OCI-LY7 (cell line): ENCODE measurements around the gene OR4A15. TPM values are rescaled to one million over a fixed set of nuclear protein-coding genes. Genes with fewer than 3 reads are reported as not detected.

Experiments used
- BruUV-seq: library from RNA; stranded (reverse); fragments of 400-500 nt; replicated peaks from 2 replicates; lab custom pipeline; 2021; lab: Mats Ljungman, UMichigan
- CTCF ChIA-PET: fragments of 300-600 bp; sonication (Branson Sonifier 250); formaldehyde crosslinking; loops from one replicate; lab custom pipeline; 2022; ENCODE audit warnings: antibody characterized with exemption; ENCODE audit not compliant: unreplicated experiment; lab: Charles Lee
- POLR2A ChIA-PET: fragments of 300-600 bp; sonication (Branson Sonifier 250); formaldehyde crosslinking; loops from one replicate; lab custom pipeline; 2022; ENCODE audit warnings: antibody characterized with exemption; lab: Charles Lee
- DNase-seq: peaks from one replicate; pipeline ENCODE4 v3.0.0-alpha.2; 2015; ENCODE audit warnings: low spot score
- H2AFZ ChIP-seq: fragments of 200-600 bp; sonication (generic), shearing (Covaris generic); 2 replicates; pipeline ENCODE4 v1.6.1; 2014; ENCODE audit warnings: mild to moderate bottlenecking, antibody characterized with exemption, low read length, moderate library complexity
- H3K27ac ChIP-seq: fragments of 200-600 bp; sonication (generic); 2 replicates; pipeline ENCODE4 v1.5.1; 2014; ENCODE audit warnings: mixed run types, low read depth, mild to moderate bottlenecking, moderate library complexity, low read length, inconsistent platforms; ENCODE audit not compliant: poor library complexity, severe bottlenecking
- H3K36me3 ChIP-seq: fragments of 200-600 bp; sonication (generic); 2 replicates; pipeline ENCODE4 v1.6.1; 2014; ENCODE audit warnings: mild to moderate bottlenecking, antibody characterized with exemption, low read length, moderate library complexity, mixed read lengths; ENCODE audit not compliant: insufficient read depth
- H3K4me1 ChIP-seq: fragments of 200-600 bp; sonication (generic); 2 replicates; pipeline ENCODE4 v1.5.1; 2014; ENCODE audit warnings: mild to moderate bottlenecking, low read length; ENCODE audit not compliant: insufficient read depth, poor library complexity, severe bottlenecking
- H3K4me2 ChIP-seq: fragments of 200-600 bp; sonication (generic); 2 replicates; pipeline ENCODE4 v1.6.1; 2014; ENCODE audit warnings: mild to moderate bottlenecking, low read length
- H3K4me3 ChIP-seq: fragments of 200-600 bp; sonication (generic); 2 replicates; pipeline ENCODE4 v1.5.1; 2014; ENCODE audit warnings: mild to moderate bottlenecking, low read depth, low read length; ENCODE audit not compliant: poor library complexity, severe bottlenecking
- H3K79me2 ChIP-seq: fragments of 200-600 bp; sonication (generic); 2 replicates; pipeline ENCODE4 v1.6.1; 2016; ENCODE audit warnings: low read depth, mild to moderate bottlenecking, low read length, moderate library complexity, mixed read lengths; ENCODE audit not compliant: insufficient read depth
- H3K9me2 ChIP-seq: fragments of 200-600 bp; sonication (generic); 2 replicates; pipeline ENCODE4 v1.6.1; 2016; ENCODE audit warnings: mild to moderate bottlenecking, low read length, mixed read lengths; ENCODE audit not compliant: insufficient read depth
- H3K9me3 ChIP-seq: fragments of 200-600 bp; sonication (generic); 2 replicates; pipeline ENCODE4 v1.6.1; 2014; ENCODE audit warnings: mild to moderate bottlenecking, mixed run types, low read length, mixed read lengths
- H4K20me1 ChIP-seq: fragments of 200-600 bp; sonication (generic); 2 replicates; pipeline ENCODE4 v1.6.1; 2014; ENCODE audit warnings: mild to moderate bottlenecking, antibody characterized with exemption, low read length, moderate library complexity, mixed read lengths; ENCODE audit not compliant: insufficient read depth
- CTCF ChIP-seq: fragments of 200-600 bp; sonication (generic); conservative IDR thresholded peaks from 2 replicates; pipeline ENCODE4 v1.5.1; 2014; ENCODE audit warnings: mild to moderate bottlenecking, antibody characterized with exemption, low read length, moderate library complexity, mixed read lengths
- EZH2phosphoT487 ChIP-seq: fragments of 200-600 bp; sonication (generic); IDR thresholded peaks from 2 replicates; pipeline ENCODE4 v1.6.1; 2018; ENCODE audit warnings: low read depth, borderline replicate concordance, mild to moderate bottlenecking, mixed run types, antibody characterized with exemption, low read length, moderate library complexity, mixed read lengths
- intact Hi-C: fragments of 100-400 bp; cut with micrococcal nuclease; formaldehyde crosslinking; loops from one replicate; pipeline ENCODE4 v1.10.0; 2022; ENCODE audit not compliant: unreplicated experiment
- small RNA-seq: library from RNA; depleted of rRNA; stranded (forward); fragments of <200 nt; gene quantifications from one replicate; pipeline ENCODE3, GENCODE V24; 2014
- total RNA-seq, 2 experiments: library from RNA; depleted of rRNA in 1 of 2; stranded (reverse); fragments of >200 nt in 1 of 2; shearing (Covaris generic) in 1 of 2; gene quantifications; 2 replicates each; pipeline ENCODE4 v1.2.3, GENCODE V29; 2014 to 2022

OR4A15 gene
- total RNA-seq, 2 experiments from 2014 or later, result not detected

- Histone ChIP-seq H2AFZ (no peak overlapping the region), H3K4me2 (no peak overlapping the region), H3K4me1 (no peaks in the 10 kb centered on the region), H3K9me2 (no peaks in the 10 kb centered on the region), H3K9me3 (0 out of 2 replicates have a peak, but pooled peaks cover 4% of the 10 kb centered on the region), H3K27ac (no peak overlapping the region), H3K36me3 (no peaks in the 10 kb centered on the region), H4K20me1 (no peaks in the 10 kb centered on the region), H3K4me3 (no peak overlapping the region), H3K79me2 (no peaks in the 10 kb centered on the region)
- DNase-seq, result no peak
- CTCF ChIA-PET, result no interaction called here
- POLR2A ChIA-PET, result no interaction called here
- intact Hi-C loops, result no loop called here
- TF ChIP-seq CTCF (no peak), EZH2phosphoT487 (no peak)
- no TSS peak for BruUV-seq
Observed at GRCh38 chr11:55401011-55401410, 33.2 kb downstream of the OR4A15 start.

Small RNA genes within 50 kb of the gene (small RNA-seq; reads per million reads assigned to genes)
- not detected for gene OR4X7P

Other genes starting within 250 kb of the OR4A15 start
- not detected in 2 replicates for gene TRIM48, start 105.8 kb upstream of the OR4A15 start, total RNA-seq (2014; rRNA removed; shearing (Covaris generic))
- gene TRIM48, start 105.8 kb upstream of the OR4A15 start, total RNA-seq (2022), result not detected in 2 replicates
- not detected in 2 replicates for gene OR4A16, start 24.8 kb upstream of the OR4A15 start, total RNA-seq (2014; rRNA removed; shearing (Covaris generic))
- not detected in 2 replicates for gene OR4A16, start 24.8 kb upstream of the OR4A15 start, total RNA-seq (2022)
- gene OR4C15, start 186.5 kb downstream of the OR4A15 start, total RNA-seq (2014; rRNA removed; shearing (Covaris generic)), result not detected in 2 replicates
- gene OR4C15, start 186.5 kb downstream of the OR4A15 start, total RNA-seq (2022), result not detected in 2 replicates
- gene OR4C16, start 204.2 kb downstream of the OR4A15 start, total RNA-seq (2014; rRNA removed; shearing (Covaris generic)), result not detected in 2 replicates
- gene OR4C16, start 204.2 kb downstream of the OR4A15 start, total RNA-seq (2022), result not detected in 2 replicates
- gene OR4C11, start 239.7 kb downstream of the OR4A15 start, total RNA-seq (2014; rRNA removed; shearing (Covaris generic)), result not detected in 2 replicates
- not detected in 2 replicates for gene OR4C11, start 239.7 kb downstream of the OR4A15 start, total RNA-seq (2022)